Right hindlimb (tissue), 1 donor: Measurements from ENCODE around the gene BIN1.
A peak's percentile ranks its signal among the peaks of the same experiment; 100 is the strongest.
"Not testable (repeated sequence)": the region's sequence is repeated elsewhere in the genome, so short reads cannot be mapped to it uniquely, and the experiment has no call there.

Experiments
- DNase-seq: peaks from one replicate; pipeline ENCODE4 v3.0.0-alpha.2; 2018

BIN1 gene

GRCh38 chr2:127134235-127134634, 27.3 kb upstream of the BIN1 start:
- no peak for DNase-seq

GRCh38 chr2:127133793-127134192, 26.8 kb upstream of the BIN1 start:
- no peak for DNase-seq

GRCh38 chr2:127130421-127130820, 23.5 kb upstream of the BIN1 start:
- DNase-seq: no peak

- DNase-seq: no peak
These were observed 23.0 kb upstream of the BIN1 start for GRCh38 chr2:127129937-127130336.

- DNase-seq: no peak
These were observed 21.5 kb upstream of the BIN1 start for GRCh38 chr2:127128445-127128904.

- no peak for DNase-seq
These were observed 18.9 kb upstream of the BIN1 start for GRCh38 chr2:127125821-127126220.

GRCh38 chr2:127124426-127124825, 17.5 kb upstream of the BIN1 start:
- no peak for DNase-seq

- DNase-seq: peak; percentile 57
These were observed 15.5 kb upstream of the BIN1 start for GRCh38 chr2:127122361-127123027.

GRCh38 chr2:127121776-127122176, 14.8 kb upstream of the BIN1 start:
- peak; percentile 93 for DNase-seq

- DNase-seq: no peak
These were observed 14.4 kb upstream of the BIN1 start for GRCh38 chr2:127121353-127121752.

- not testable (repeated sequence) for DNase-seq
These were observed 13.5 kb upstream of the BIN1 start for GRCh38 chr2:127120408-127120807.

- DNase-seq: no peak
These were observed 11.5 kb upstream of the BIN1 start for GRCh38 chr2:127118467-127118866.

- no peak for DNase-seq
These were observed 11.1 kb upstream of the BIN1 start for GRCh38 chr2:127118038-127118437.

- no peak for DNase-seq
These were observed 10.6 kb upstream of the BIN1 start for GRCh38 chr2:127117603-127118002.

- no peak for DNase-seq
These were observed 8.7 kb upstream of the BIN1 start for GRCh38 chr2:127115471-127116199.

- DNase-seq: no peak
These were observed 4.0 kb upstream of the BIN1 start for GRCh38 chr2:127110985-127111384.

GRCh38 chr2:127108090-127108523, 1.2 kb upstream of the BIN1 start:
- DNase-seq: no peak

GRCh38 chr2:127107622-127107999, 657 bp upstream of the BIN1 start:
- DNase-seq: no peak

GRCh38 chr2:127106457-127106990, 430 bp downstream of the BIN1 start:
- no peak for DNase-seq

- peak; percentile 74 for DNase-seq
These were observed 1.1 kb downstream of the BIN1 start for GRCh38 chr2:127105656-127106456.

- peak; percentile 43 for DNase-seq
These were observed 1.9 kb downstream of the BIN1 start for GRCh38 chr2:127104881-127105655.

- peak; percentile 12 for DNase-seq
These were observed 2.7 kb downstream of the BIN1 start for GRCh38 chr2:127104166-127104660.
